Neural cell (in vitro differentiated cells): ENCODE results near the gene KRT15. TPM values are rescaled to one million over a fixed set of nuclear protein-coding genes. Genes with fewer than 3 reads are reported as not detected.

Experiments used
- H2AFZ ChIP-seq: fragments of 200-600, 300-800 bp; sonication (generic), shearing (Covaris generic); 2 replicates; pipeline ENCODE4 v1.6.0; 2014; ENCODE audit warnings: low read depth, mild to moderate bottlenecking, antibody characterized with exemption, low read length, moderate library complexity
- H3F3A ChIP-seq: fragments of 200-600 bp; shearing (Covaris generic); 2 replicates; pipeline ENCODE4 v1.6.1; 2016; ENCODE audit warnings: mild to moderate bottlenecking, moderate library complexity, mixed read lengths, antibody characterized with exemption, low read length; ENCODE audit not compliant: insufficient read depth, poor library complexity, severe bottlenecking
- H3K27ac ChIP-seq: fragments of 200-600, 300-800 bp; sonication (generic), shearing (Covaris generic); 2 replicates; pipeline ENCODE4 v1.5.1; 2014; ENCODE audit warnings: mild to moderate bottlenecking, low read length, moderate library complexity
- H3K27me3 ChIP-seq: fragments of 300-800, 200-600 bp; sonication (generic), shearing (Covaris generic); 2 replicates; pipeline ENCODE4 v1.6.0; 2014; ENCODE audit warnings: mild to moderate bottlenecking, low read depth, low read length, moderate library complexity; ENCODE audit not compliant: insufficient read depth
- H3K36me3 ChIP-seq: fragments of 300-800, 200-600 bp; sonication (generic), shearing (Covaris generic); 2 replicates; pipeline ENCODE4 v1.5.1; 2014; ENCODE audit warnings: mild to moderate bottlenecking, antibody characterized with exemption, low read length, moderate library complexity; ENCODE audit not compliant: insufficient read depth
- H3K4me2 ChIP-seq: fragments of 300-800, 200-600 bp; sonication (generic), shearing (Covaris generic); 2 replicates; pipeline ENCODE4 v1.6.0; 2014; ENCODE audit warnings: mild to moderate bottlenecking, low read length
- H3K4me3 ChIP-seq: fragments of 300-800, 200-600 bp; sonication (generic), shearing (Covaris generic); 2 replicates; pipeline ENCODE4 v1.5.1; 2014; ENCODE audit warnings: mild to moderate bottlenecking, low read length, moderate library complexity
- H3K79me2 ChIP-seq: fragments of 200-600 bp; shearing (Covaris generic); replicated peaks from 2 replicates; pipeline ENCODE4 v1.6.0; 2014; ENCODE audit warnings: mild to moderate bottlenecking, low read length, moderate library complexity; ENCODE audit not compliant: insufficient read depth
- H3K9ac ChIP-seq: fragments of 300-800, 200-600 bp; sonication (generic), shearing (Covaris generic); 2 replicates; pipeline ENCODE4 v1.6.1; 2016; ENCODE audit warnings: mild to moderate bottlenecking, low read length, mixed read lengths
- H3K9me2 ChIP-seq: fragments of 200-600 bp; shearing (Covaris generic); 2 replicates; pipeline ENCODE4 v1.6.1; 2016; ENCODE audit warnings: mild to moderate bottlenecking, low read length, mixed read lengths; ENCODE audit not compliant: insufficient read depth
- H3K9me3 ChIP-seq: fragments of 200-600, 300-800 bp; sonication (generic), shearing (Covaris generic); 2 replicates; pipeline ENCODE4 v1.6.1; 2016; ENCODE audit warnings: mild to moderate bottlenecking, mixed run types, low read length, moderate library complexity, mixed read lengths
- H4K20me1 ChIP-seq: fragments of 200-600 bp; shearing (Covaris generic); 2 replicates; pipeline ENCODE4 v1.6.1; 2016; ENCODE audit warnings: mild to moderate bottlenecking, mixed run types; ENCODE audit not compliant: insufficient read depth
- CTCF ChIP-seq: fragments of 450-650 bp; IDR thresholded peaks from 2 replicates; pipeline ENCODE4 v1.5.1; 2014; ENCODE audit warnings: antibody characterized with exemption, mild to moderate bottlenecking, moderate library complexity; ENCODE audit not compliant: poor library complexity, severe bottlenecking
- EP300 ChIP-seq: fragments of 450-650 bp; conservative IDR thresholded peaks from 2 replicates; pipeline ENCODE4 v1.6.1; 2014; ENCODE audit warnings: antibody characterized with exemption, mild to moderate bottlenecking, moderate library complexity; ENCODE audit not compliant: poor library complexity, severe bottlenecking
- EZH2 ChIP-seq: fragments of 200-600, 300-800 bp; shearing (Covaris generic), sonication (generic); IDR thresholded peaks from 2 replicates; pipeline ENCODE4 v1.6.1; 2014; ENCODE audit warnings: antibody characterized with exemption, low read length, borderline replicate concordance, mild to moderate bottlenecking; ENCODE audit not compliant: insufficient read depth, poor library complexity, severe bottlenecking
- MXI1 ChIP-seq: fragments of 450-650 bp; conservative IDR thresholded peaks from 2 replicates; pipeline ENCODE4 v1.6.1; 2014; ENCODE audit warnings: antibody characterized with exemption, mild to moderate bottlenecking; ENCODE audit not compliant: poor library complexity, severe bottlenecking
- POLR2AphosphoS5 ChIP-seq: IDR thresholded peaks from 2 replicates; pipeline ENCODE4 v1.6.1; 2012
- RAD21 ChIP-seq: fragments of 450-650 bp; conservative IDR thresholded peaks from 2 replicates; pipeline ENCODE4 v1.6.1; 2014; ENCODE audit warnings: antibody characterized with exemption, mild to moderate bottlenecking, moderate library complexity
- REST ChIP-seq: IDR thresholded peaks from 2 replicates; pipeline ENCODE4 v1.6.1; 2012; ENCODE audit warnings: borderline replicate concordance
- SMC3 ChIP-seq: fragments of 450-650 bp; conservative IDR thresholded peaks from 2 replicates; pipeline ENCODE4 v1.6.1; 2014; ENCODE audit warnings: antibody characterized with exemption, mild to moderate bottlenecking, moderate library complexity; ENCODE audit not compliant: poor library complexity
- TAF1 ChIP-seq: IDR thresholded peaks from 2 replicates; pipeline ENCODE4 v1.6.1; 2012; ENCODE audit warnings: low read depth
- polyA plus RNA-seq: library from polyadenylated mRNA; depleted of rRNA; stranded (reverse); fragments of >200 nt; gene quantifications from 2 replicates; pipeline ENCODE4 v1.2.3, GENCODE V29; 2014

The KRT15 gene
- polyA plus RNA-seq, 1 donor from 2014 or later = 0.09 TPM

DNA sequence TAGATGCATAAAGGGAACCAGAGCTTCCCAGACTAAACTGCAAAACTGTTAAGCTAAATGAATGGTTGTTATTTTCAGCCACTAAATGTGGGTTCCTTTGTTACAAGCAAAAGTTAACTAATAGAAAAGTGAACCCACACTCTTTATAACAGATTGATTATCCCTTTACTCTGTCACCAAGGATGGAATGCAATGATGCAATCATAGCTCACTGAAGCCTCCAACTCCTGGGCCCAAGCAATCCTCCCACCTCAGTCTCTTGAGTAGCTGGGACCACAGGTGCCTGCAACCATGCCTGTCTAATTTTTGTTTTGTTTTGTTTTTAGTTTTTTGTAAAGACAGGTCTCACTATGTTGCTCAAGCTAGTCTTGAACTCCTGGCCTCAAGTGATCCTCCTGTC lies 46.6 kb upstream of the KRT15 start:
- no peak overlapping the region for H3K9ac ChIP-seq
- H3K79me2 ChIP-seq = no peaks in the 10 kb centered on the region
- H3K9me3 ChIP-seq = no peaks in the 10 kb centered on the region
- no peak overlapping the region for H2AFZ ChIP-seq
- TF ChIP-seq SMC3 (no peak), EZH2 (no peak), POLR2AphosphoS5 (no peak), MXI1 (no peak), TAF1 (no peak), RAD21 (no peak), CTCF (no peak), EP300 (no peak), REST (no peak)
- no peaks in the 10 kb centered on the region for H3K9me2 ChIP-seq
- H3F3A ChIP-seq = no peaks in the 10 kb centered on the region
- no peaks in the 10 kb centered on the region for H3K36me3 ChIP-seq
- H3K4me2 ChIP-seq = no peak overlapping the region
- H4K20me1 ChIP-seq = no peaks in the 10 kb centered on the region
- H3K4me3 ChIP-seq = no peak overlapping the region
- H3K27me3 ChIP-seq = no peaks in the 10 kb centered on the region
- no peak overlapping the region for H3K27ac ChIP-seq

GRCh38 chr17:41563607-41564170 lies 45.0 kb upstream of the KRT15 start:
- no peak overlapping the region for H2AFZ ChIP-seq
- TF ChIP-seq REST = no peak
- TF ChIP-seq CTCF = peak; percentile 12
- H3K36me3 ChIP-seq = no peaks in the 10 kb centered on the region
- H3K4me2 ChIP-seq = peak overlapping the region; percentile 27
- no peaks in the 10 kb centered on the region for H3K9me3 ChIP-seq
- no peaks in the 10 kb centered on the region for H3K9me2 ChIP-seq
- peak overlapping the region; percentile 25 for H3K4me3 ChIP-seq
- H4K20me1 ChIP-seq = no peaks in the 10 kb centered on the region
- no peaks in the 10 kb centered on the region for H3F3A ChIP-seq
- H3K27ac ChIP-seq = no peak overlapping the region
- H3K79me2 ChIP-seq = no peaks in the 10 kb centered on the region
- no peaks in the 10 kb centered on the region for H3K27me3 ChIP-seq
- no peak overlapping the region for H3K9ac ChIP-seq
